Endothelial cell of hepatic sinusoid (primary cell): Measurements from ENCODE around the gene CD164L2.

Source experiments
- in situ Hi-C: cut with HindIII; loops from 2 replicates; pipeline ENCODE4 v1.10.0; 2017; ENCODE audit warnings: low sequenced_read_pairs

Gene CD164L2

DNA sequence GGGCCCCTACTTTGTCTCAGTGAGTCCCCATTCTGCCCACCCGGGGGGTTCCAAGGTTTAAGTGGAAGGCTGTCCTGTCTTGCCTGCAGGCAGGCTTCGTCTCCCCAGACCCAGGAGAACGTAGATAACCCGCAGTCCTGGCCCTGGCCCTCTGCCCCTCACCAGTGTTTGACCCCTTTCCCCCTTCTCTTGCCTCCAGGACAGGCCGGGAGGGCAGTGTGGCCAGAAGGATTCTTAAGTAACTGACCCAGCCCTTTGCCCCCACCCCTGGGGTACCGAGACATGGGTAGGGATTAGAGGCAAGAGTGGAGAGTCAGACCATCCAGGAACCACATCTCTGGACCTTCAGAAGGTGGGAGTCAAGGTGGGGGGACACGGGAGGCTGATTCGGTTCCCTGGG, 52.3 kb downstream of the CD164L2 start:
- in situ Hi-C loops = no loop called here
